NB4 (cell line): ENCODE data around the gene BCAS3.

Experiments
- TF ChIP-seq, protein P1 (sequence below): IDR thresholded peaks from one replicate; pipeline ENCODE4 v1.5.1; 2012; ENCODE audit warnings: low read depth, low read length
- TF ChIP-seq, protein P2 (sequence below): IDR thresholded peaks from 2 replicates; pipeline ENCODE4 v1.6.1; 2011; ENCODE audit warnings: low read depth, low read length

DNA sequence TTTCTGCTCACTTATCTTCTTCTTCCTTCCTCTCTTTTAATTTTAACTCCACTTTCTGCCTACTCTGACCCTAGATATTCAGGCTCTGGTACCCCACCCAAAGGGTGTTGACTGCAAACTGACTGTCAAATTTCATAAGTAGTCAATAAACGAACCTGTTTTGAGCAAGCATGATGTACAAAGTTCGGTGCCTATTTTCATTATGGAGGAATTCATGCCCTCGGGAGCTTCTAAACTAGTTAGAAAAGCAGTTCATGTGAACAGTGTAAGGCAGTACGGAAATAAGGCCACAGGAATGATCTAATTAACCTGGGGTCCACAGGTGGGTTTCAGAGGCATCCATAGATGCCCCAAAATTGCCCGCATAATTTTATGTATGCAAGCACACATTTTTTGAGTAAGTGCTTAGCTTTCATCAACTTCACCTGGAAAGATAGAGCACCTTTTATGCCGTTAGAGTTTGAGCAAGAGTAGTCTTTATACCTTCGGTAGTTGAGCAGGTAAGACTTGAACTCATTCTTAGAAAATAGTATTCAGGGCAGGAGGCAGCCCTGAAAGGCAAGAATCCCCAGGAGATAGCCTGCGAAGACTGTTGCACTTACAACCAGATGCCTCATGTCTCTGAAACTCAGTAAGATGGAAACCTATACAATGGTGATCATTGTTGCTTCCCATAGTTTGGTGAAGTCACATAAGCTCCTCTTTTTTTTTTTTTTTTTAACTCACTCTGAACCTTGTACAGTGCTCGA, 685.4 kb downstream of the BCAS3 start:
- TF ChIP-seq, protein P1, sequence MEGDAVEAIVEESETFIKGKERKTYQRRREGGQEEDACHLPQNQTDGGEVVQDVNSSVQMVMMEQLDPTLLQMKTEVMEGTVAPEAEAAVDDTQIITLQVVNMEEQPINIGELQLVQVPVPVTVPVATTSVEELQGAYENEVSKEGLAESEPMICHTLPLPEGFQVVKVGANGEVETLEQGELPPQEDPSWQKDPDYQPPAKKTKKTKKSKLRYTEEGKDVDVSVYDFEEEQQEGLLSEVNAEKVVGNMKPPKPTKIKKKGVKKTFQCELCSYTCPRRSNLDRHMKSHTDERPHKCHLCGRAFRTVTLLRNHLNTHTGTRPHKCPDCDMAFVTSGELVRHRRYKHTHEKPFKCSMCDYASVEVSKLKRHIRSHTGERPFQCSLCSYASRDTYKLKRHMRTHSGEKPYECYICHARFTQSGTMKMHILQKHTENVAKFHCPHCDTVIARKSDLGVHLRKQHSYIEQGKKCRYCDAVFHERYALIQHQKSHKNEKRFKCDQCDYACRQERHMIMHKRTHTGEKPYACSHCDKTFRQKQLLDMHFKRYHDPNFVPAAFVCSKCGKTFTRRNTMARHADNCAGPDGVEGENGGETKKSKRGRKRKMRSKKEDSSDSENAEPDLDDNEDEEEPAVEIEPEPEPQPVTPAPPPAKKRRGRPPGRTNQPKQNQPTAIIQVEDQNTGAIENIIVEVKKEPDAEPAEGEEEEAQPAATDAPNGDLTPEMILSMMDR = no peak
- TF ChIP-seq, protein P2, sequence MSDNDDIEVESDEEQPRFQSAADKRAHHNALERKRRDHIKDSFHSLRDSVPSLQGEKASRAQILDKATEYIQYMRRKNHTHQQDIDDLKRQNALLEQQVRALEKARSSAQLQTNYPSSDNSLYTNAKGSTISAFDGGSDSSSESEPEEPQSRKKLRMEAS = no peak
